Measurements from ENCODE around the gene PKD1L1. TPM values are rescaled to one million over a fixed set of nuclear protein-coding genes. Genes with fewer than 3 reads are reported as not detected.
A peak's percentile ranks its signal among the peaks of the same experiment; 100 is the strongest.

The PKD1L1 gene
- total RNA-seq, 1 experiment from 2014 or later: 0.17 TPM

- no peak overlapping the region for H3K4me2 ChIP-seq (ENCODE audit: insufficient read depth, insufficient read length, low read length)
- Mint-ChIP-seq H3K9me3 (no peaks in the 10 kb centered on the region), H3K36me3 (ENCODE audit: insufficient read depth in 1 of 3, low read depth in 3 of 3) (no peaks in the 10 kb centered on the region), H3K4me1 (no peaks in the 10 kb centered on the region), H3K27me3 (ENCODE audit: low read depth) (no peaks in the 10 kb centered on the region; the same call in 1 of the 2 replicates), H3K4me3 (no peak overlapping the region), H3K27ac (no peak overlapping the region; a peak in 1 of 7 replicates)
- no peak overlapping the region for H3T11ph ChIP-seq (ENCODE audit: low read length)
- H2BK15ac ChIP-seq (ENCODE audit: low read depth, low read length): no peak overlapping the region
- H3K79me2 ChIP-seq (ENCODE audit: insufficient read depth, low read length): no peaks in the 10 kb centered on the region
- peak; percentile 66 for DNase-seq
- H2AK5ac ChIP-seq (ENCODE audit: insufficient read length, low read length): no peak overlapping the region
- H2AFZ ChIP-seq (ENCODE audit: low read length): no peak overlapping the region
- no peak overlapping the region for H2BK120ac ChIP-seq (ENCODE audit: low read depth, low read length, poor library complexity, severe bottlenecking)
- no peaks in the 10 kb centered on the region for H3K27me3 ChIP-seq (ENCODE audit: insufficient read depth, low read length)
- no peaks in the 10 kb centered on the region for H3K79me1 ChIP-seq (ENCODE audit: insufficient read depth, low read depth, low read length, poor library complexity, severe bottlenecking)
- no peak overlapping the region for H3K23ac ChIP-seq (ENCODE audit: insufficient read length, low read depth, low read length)
- no peak overlapping the region for H4K5ac ChIP-seq (ENCODE audit: insufficient read length, low read depth, low read length)
- H3K56ac ChIP-seq (ENCODE audit: insufficient read length, low read depth, low read length): no peak overlapping the region
- H3K27ac ChIP-seq (ENCODE audit: insufficient read length, low read depth, low read length): no peak overlapping the region
- no peaks in the 10 kb centered on the region for H4K20me1 ChIP-seq (ENCODE audit: control insufficient read depth, insufficient read depth, insufficient read length)
- no peak overlapping the region for H3K4ac ChIP-seq (ENCODE audit: low read depth, low read length)
- no peak overlapping the region for H2BK20ac ChIP-seq (ENCODE audit: low read depth, low read length, poor library complexity, severe bottlenecking)
- no peak overlapping the region for H3K9ac ChIP-seq (ENCODE audit: extremely low read depth, insufficient read length, low read length)
- H3K18ac ChIP-seq (ENCODE audit: insufficient read length, low read depth, low read length): no peak overlapping the region
- no peak overlapping the region for H4K91ac ChIP-seq (ENCODE audit: insufficient read length, low read depth, low read length)
- H3K14ac ChIP-seq (ENCODE audit: insufficient read depth, low read length): no peak overlapping the region
- peak; percentile 66 for TF ChIP-seq CTCF (conservative IDR thresholded peaks at IDR 0.05)
- no CpG with 5 or more reads among the region's 9 CpGs for WGBS (ENCODE audit: extremely low coverage, insufficient read length, low lambda C conversion rate)
- H2BK5ac ChIP-seq (ENCODE audit: insufficient read length, low read length): no peak overlapping the region
- H4K8ac ChIP-seq (replicated peaks; ENCODE audit: insufficient read length, low read depth, low read length): no peak overlapping the region
- H3K9me3 ChIP-seq (ENCODE audit: control insufficient read depth, low read depth, low read length): no peaks in the 10 kb centered on the region
- no peak overlapping the region for H2BK12ac ChIP-seq (ENCODE audit: insufficient read length, low read depth, low read length)
- H3K23me2 ChIP-seq (ENCODE audit: insufficient read length, low read depth, low read length, poor library complexity, severe bottlenecking): no peaks in the 10 kb centered on the region
- H3K4me1 ChIP-seq (ENCODE audit: insufficient read depth, low read length): no peaks in the 10 kb centered on the region
Measured at GRCh38 chr7:47852330-47853245, 95.7 kb downstream of the PKD1L1 start.
